ENCODE results near the gene CDH22. TPM values are rescaled to one million over a fixed set of nuclear protein-coding genes. Genes with fewer than 3 reads are reported as not detected.

The CDH22 gene
- total RNA-seq, 4 donors from 2014 or later, result not detected

DNA sequence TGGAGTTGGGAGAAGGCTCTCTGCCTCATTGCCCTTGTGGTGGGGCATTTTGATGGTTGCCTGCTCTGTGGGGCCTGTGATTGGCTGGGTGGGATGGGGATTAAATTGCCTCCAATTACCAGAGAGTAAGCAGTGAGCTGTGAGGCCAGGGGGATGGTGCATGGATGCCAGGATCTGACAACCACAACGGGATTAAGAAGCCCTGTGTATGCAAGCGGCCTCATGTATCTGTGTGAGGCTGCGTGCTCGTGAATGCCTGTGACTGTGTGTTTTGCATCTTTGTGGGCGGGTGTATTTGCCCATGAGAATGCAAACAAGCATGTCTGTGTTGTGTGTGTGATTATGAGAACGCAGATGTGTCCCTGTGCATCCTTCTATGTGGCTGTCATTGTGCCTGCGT lies 144.0 kb downstream of the CDH22 start:
- no peak for DNase-seq
- TF ChIP-seq POLR2A (IDR thresholded peaks at IDR 0.05) (no peak), CTCF (IDR thresholded peaks at IDR 0.05) (no peak)
- Histone ChIP-seq H3K4me1 (no peaks in the 10 kb centered on the region), H3K36me3 (no peaks in the 10 kb centered on the region), H3K9me3 (no peaks in the 10 kb centered on the region), H3K27ac (no peak overlapping the region), H3K27me3 (no peaks in the 10 kb centered on the region), H3K4me3 (no peak overlapping the region)

DNA sequence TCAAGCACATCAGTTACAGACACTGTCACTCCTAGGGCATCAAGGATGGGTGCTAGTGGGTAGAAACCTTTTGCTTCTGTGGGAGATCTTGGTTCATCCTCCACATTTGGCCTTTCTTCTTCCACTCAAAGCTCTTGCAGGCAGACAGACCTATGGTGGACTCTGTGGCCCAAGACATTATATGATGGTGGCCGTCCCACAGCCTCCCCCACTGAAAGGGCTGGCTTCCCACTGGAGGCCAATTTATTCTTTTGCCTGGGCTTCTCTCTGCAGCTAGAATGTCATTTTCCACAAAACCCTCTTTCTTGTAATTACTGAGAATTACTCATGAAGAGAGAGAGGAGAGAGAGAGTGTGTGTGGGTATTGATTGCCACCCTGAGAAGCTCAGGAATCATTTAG lies 146.4 kb downstream of the CDH22 start:
- no peak for TF ChIP-seq POLR2A (IDR thresholded peaks at IDR 0.05)
- TF ChIP-seq CTCF (IDR thresholded peaks at IDR 0.05), result no peak
- no peaks in the 10 kb centered on the region for H3K27me3 ChIP-seq
- H3K36me3 ChIP-seq, result no peaks in the 10 kb centered on the region
- DNase-seq, result no peak
- no peaks in the 10 kb centered on the region for H3K4me1 ChIP-seq
- H3K9me3 ChIP-seq, result no peaks in the 10 kb centered on the region
- H3K4me3 ChIP-seq, result no peak overlapping the region
- no peak overlapping the region for H3K27ac ChIP-seq

- H3K4me3 ChIP-seq, result no peak overlapping the region
- no peaks in the 10 kb centered on the region for H3K9me3 ChIP-seq
- no peaks in the 10 kb centered on the region for H3K27me3 ChIP-seq
- no peaks in the 10 kb centered on the region for H3K36me3 ChIP-seq
- DNase-seq, result no peak
- no peak overlapping the region for H3K27ac ChIP-seq
- no peak for TF ChIP-seq POLR2A (IDR thresholded peaks at IDR 0.05)
- no peak for TF ChIP-seq CTCF (IDR thresholded peaks at IDR 0.05)
- no peaks in the 10 kb centered on the region for H3K4me1 ChIP-seq
Measured at GRCh38 chr20:46160661-46161060, 147.6 kb downstream of the CDH22 start.

- H3K4me3 ChIP-seq, result no peak overlapping the region
- TF ChIP-seq POLR2A (IDR thresholded peaks at IDR 0.05), result no peak
- TF ChIP-seq CTCF (IDR thresholded peaks at IDR 0.05), result no peak
- no peak for DNase-seq
- no peaks in the 10 kb centered on the region for H3K9me3 ChIP-seq
- H3K4me1 ChIP-seq, result no peaks in the 10 kb centered on the region
- no peaks in the 10 kb centered on the region for H3K27me3 ChIP-seq
- no peak overlapping the region for H3K27ac ChIP-seq
- H3K36me3 ChIP-seq, result no peaks in the 10 kb centered on the region
Measured at GRCh38 chr20:46159101-46159897, 149.0 kb downstream of the CDH22 start.

- no peak for TF ChIP-seq CTCF (IDR thresholded peaks at IDR 0.05)
- no peak for TF ChIP-seq POLR2A (IDR thresholded peaks at IDR 0.05)
- H3K4me1 ChIP-seq, result no peaks in the 10 kb centered on the region
- no peak for DNase-seq
Measured at GRCh38 chr20:46158476-46158987, 149.8 kb downstream of the CDH22 start.

More at GRCh38 chr20:46158476-46158987, 149.8 kb downstream of the CDH22 start:
- Histone ChIP-seq H3K27me3 (no peaks in the 10 kb centered on the region), H3K36me3 (no peaks in the 10 kb centered on the region), H3K27ac (no peak overlapping the region), H3K9me3 (no peaks in the 10 kb centered on the region), H3K4me3 (no peak overlapping the region)
